AG04449 (cell line): ENCODE data around the gene CLEC14A.
A peak's percentile ranks its signal among the peaks of the same experiment; 100 is the strongest.

Experiments used
- CTCF ChIA-PET: fragments of 350-600 bp; formaldehyde crosslinking; extraction: SDS; loops from one replicate; lab custom pipeline; 2021; ENCODE audit warnings: antibody characterized with exemption; lab: Yijun Ruan, JAX
- POLR2A ChIA-PET: fragments of 400-600, 350-600 bp; formaldehyde crosslinking; extraction: SDS; loops from one replicate; lab custom pipeline; 2020; ENCODE audit warnings: antibody characterized with exemption, inconsistent platforms; lab: Yijun Ruan, JAX
- DNase-seq: peaks from one replicate; pipeline ENCODE4 v3.0.0-alpha.2; 2010; ENCODE audit warnings: low read depth, low spot score
- H3K4me3 ChIP-seq: 2 replicates; pipeline ENCODE4 v1.5.1; 2011; ENCODE audit warnings: low read depth, mild to moderate bottlenecking, control low read depth, low read length
- TF ChIP-seq, protein P1 (sequence below): IDR thresholded peaks from one replicate; pipeline ENCODE4 v1.5.1; 2011; ENCODE audit warnings: mild to moderate bottlenecking, moderate library complexity, low read length, control low read depth, inconsistent platforms; ENCODE audit not compliant: insufficient read depth; ENCODE audit errors: missing control alignments

Gene CLEC14A

DNA sequence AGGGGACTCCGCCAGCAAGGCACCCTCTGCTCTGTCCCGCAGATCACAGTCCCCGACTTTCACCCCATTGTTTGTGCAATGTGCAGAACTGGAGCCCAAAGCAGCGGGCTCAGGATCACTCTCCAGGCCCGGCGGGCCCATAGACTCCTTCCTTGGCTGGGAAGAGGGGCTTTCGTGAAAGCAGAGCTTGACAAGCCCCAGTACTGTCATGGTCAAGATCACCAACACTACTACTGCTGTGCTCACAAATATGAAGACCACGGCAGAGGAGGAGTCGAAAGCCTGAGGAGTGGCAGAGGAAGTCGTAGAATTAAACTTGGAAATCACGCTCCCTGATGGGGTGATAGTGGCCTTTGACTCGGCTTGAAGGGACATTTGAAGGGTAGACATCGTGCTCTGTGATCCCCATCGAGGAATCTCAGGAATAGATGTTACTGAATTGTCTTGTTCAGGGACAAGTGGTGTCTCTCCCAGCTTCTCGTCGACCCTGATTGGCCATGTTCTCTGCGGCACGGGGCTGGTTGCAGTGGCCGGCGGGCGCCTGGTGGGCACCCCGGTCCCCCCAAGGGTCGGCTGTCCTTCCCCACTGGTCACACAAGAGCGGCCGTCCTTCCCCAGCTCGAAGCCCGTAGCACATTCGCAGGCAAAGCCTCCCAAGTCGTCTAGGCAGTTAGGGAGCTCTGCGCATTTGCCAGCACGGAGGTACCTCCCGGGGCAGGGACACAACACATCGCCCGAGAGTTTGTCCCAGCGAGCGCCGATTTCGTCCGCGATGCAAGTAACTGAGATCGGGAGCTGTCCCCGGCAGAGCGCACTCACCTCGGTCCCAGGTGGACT lies 1.1 kb downstream of the CLEC14A start:
- POLR2A ChIA-PET, result interaction anchor here (0.5 to 2.7 kb wide), 4 partner anchors 46 to 150 kb away, joined by 5 to 16 read pairs (median 5); partner anchors contain the start of gene SSTR1
- H3K4me3 ChIP-seq, result peak overlapping the region; percentile 62
- CTCF ChIA-PET, result interaction anchor here (0.6 to 1.6 kb wide), 5 partner anchors 12 to 760 kb away, joined by 3 to 5 read pairs (median 3); no protein-coding TSS in a partner anchor
- DNase-seq, result no peak
- TF ChIP-seq, protein P1, sequence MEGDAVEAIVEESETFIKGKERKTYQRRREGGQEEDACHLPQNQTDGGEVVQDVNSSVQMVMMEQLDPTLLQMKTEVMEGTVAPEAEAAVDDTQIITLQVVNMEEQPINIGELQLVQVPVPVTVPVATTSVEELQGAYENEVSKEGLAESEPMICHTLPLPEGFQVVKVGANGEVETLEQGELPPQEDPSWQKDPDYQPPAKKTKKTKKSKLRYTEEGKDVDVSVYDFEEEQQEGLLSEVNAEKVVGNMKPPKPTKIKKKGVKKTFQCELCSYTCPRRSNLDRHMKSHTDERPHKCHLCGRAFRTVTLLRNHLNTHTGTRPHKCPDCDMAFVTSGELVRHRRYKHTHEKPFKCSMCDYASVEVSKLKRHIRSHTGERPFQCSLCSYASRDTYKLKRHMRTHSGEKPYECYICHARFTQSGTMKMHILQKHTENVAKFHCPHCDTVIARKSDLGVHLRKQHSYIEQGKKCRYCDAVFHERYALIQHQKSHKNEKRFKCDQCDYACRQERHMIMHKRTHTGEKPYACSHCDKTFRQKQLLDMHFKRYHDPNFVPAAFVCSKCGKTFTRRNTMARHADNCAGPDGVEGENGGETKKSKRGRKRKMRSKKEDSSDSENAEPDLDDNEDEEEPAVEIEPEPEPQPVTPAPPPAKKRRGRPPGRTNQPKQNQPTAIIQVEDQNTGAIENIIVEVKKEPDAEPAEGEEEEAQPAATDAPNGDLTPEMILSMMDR, result no peak

DNA sequence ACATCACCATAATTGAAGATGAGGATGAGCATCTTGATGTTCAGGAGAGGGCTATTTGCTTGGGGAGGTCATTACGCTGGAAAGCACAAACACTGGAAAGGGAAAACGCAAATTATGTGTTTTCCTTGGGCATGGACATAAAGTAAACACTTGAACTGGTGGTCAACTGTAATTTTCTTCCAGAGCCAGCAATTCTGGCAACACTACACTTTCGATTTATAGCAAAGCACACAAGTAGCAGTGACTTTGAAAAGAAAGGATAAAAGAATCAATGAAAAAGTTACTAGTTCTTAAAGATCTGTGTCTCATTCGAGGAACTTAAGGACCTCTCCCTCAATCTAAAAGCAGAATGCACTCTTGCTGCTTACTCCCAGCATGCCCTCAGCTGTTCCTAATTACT lies 2.2 kb downstream of the CLEC14A start:
- peak overlapping the region; percentile 62 for H3K4me3 ChIP-seq
- CTCF ChIA-PET, result interaction anchor here (1.2 to 1.6 kb wide), 2 partner anchors 13 to 43 kb away, joined by 3 to 4 read pairs; no protein-coding TSS in a partner anchor
- POLR2A ChIA-PET, result interaction anchor here (1.0 kb wide), 1 partner anchor 16 kb away, joined by 3 read pairs; no protein-coding TSS in a partner anchor
- TF ChIP-seq, protein P1, result no peak
- DNase-seq, result no peak

DNA sequence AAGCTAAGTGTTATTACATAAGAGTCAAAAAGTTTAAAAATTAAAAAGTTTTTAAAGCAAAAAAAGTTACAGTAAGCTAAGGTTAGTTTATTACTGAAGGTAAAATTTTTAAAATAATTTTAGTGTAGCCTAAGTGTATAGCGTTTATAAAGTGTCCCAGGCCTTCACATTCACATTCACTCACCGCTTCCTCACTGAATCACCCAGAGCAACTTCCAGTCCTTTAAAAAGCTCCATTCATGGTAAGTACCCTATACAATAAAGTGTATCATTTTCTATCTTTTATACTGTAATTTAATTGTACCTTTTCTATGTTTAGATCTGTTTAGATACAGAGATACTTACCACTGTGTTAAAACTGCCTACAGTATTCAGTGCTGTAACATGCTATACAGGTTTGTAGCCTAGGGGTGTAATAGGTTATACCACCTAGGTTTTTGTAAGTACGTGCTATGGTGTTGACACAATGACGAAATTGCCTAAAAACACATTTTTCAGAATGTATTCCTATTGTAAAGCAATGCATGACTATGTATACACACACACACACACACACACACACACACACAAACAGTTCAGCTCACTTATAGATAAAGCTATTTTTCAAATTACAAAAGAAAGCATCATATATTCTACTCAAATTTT lies 3.7 kb downstream of the CLEC14A start:
- no peak for DNase-seq
- ChIA-PET POLR2A (interaction anchor here (1.0 kb wide), 1 partner anchor 14 kb away, joined by 3 read pairs; no protein-coding TSS in a partner anchor), CTCF (no interaction called here)
- peak overlapping the region; percentile 38 for H3K4me3 ChIP-seq
- TF ChIP-seq, protein P1, result no peak

DNA sequence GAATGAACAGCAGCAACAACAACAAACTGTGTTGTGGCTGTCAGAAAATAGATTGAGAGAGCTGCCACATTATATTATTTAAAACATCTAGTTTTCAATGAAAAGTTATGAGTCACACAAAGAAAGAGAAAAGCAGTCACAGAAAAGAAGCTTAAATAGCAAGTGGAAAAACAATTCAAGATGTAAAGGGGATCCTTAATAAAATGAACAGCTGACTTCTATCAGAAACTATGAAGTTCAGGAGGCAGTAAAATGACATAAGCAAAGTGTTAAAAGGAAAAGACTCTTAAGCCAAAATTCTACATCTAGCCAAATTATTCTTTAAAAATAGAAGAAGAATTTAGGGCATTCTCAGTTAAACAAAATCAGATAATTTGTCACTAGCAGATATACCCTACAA lies 5.6 kb downstream of the CLEC14A start:
- no peak overlapping the region for H3K4me3 ChIP-seq
- POLR2A ChIA-PET, result no interaction called here
- TF ChIP-seq, protein P1, result no peak
- no peak for DNase-seq
- CTCF ChIA-PET, result interaction anchor here (2.1 kb wide), 1 partner anchor 12 kb away, joined by 5 read pairs; no protein-coding TSS in a partner anchor

DNA sequence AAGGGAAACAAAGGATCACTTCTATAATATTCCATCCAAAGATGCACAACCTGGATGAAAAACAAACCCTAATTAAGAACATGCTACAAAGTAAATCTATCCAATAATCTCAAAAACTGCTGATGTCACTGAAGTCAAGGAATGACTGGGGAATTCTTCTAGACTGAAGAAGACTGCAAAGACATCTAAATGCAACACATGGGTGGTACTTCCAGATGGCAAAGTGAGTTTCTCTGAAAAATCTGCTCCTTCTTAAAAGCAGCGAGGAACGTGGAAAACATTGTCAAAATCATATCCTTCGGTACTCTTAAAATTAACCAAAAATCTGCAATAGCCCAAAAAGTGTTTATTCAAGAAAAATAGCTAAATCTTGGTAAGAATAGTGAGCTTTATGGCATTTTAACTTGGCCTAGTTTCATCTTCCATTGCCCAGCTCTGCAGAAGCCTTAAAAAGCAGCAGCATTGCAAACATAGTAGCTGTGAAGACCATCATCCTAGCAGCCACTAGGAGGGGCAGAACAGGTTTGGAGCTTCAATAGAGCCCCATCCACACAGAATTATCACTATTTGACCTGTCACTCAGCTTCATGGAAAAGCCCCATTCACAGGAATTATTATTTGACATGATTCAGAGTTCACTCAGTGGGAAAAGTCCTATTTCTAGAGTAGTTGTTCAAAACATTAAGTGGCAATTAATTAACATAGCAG lies 7.4 kb downstream of the CLEC14A start:
- DNase-seq, result no peak
- ChIA-PET CTCF (interaction anchor here (1.3 to 2.1 kb wide), 2 partner anchors 14 to 351 kb away, joined by 3 to 5 read pairs; no protein-coding TSS in a partner anchor), POLR2A (no interaction called here)
- H3K4me3 ChIP-seq, result no peak overlapping the region
- TF ChIP-seq, protein P1, result no peak
